Thoracic aorta (tissue), 2 donors: ENCODE results near the gene SLC7A7. TPM values are rescaled to one million over a fixed set of nuclear protein-coding genes. Genes with fewer than 3 reads are reported as not detected.
"Not testable (repeated sequence)": the region's sequence is repeated elsewhere in the genome, so short reads cannot be mapped to it uniquely, and the experiment has no call there.

Source experiments
- ATAC-seq: fragments of 150-250 bp; one replicate; pipeline ENCODE4 v1.8.0; 2017; ENCODE audit warnings: low read depth; ENCODE audit not compliant: insufficient number of reproducible peaks, low FRiP score
- DNase-seq: peaks from one replicate; pipeline ENCODE4 v3.0.0-alpha.2; 2020; ENCODE audit warnings: low spot score
- H3K27ac ChIP-seq, 2 donors: fragments of 200-600 bp; sonication (generic); 1 replicate in 1 of 2; 2 replicates in 1 of 2; pipeline ENCODE4 v1.5.1; 2016; ENCODE audit warnings: mild to moderate bottlenecking in 2 of 2, moderate library complexity in 2 of 2
- H3K27me3 ChIP-seq: fragments of 200-600 bp; sonication (generic); replicated peaks from 2 replicates; pipeline ENCODE4 v1.6.0; 2016; ENCODE audit warnings: mild to moderate bottlenecking; ENCODE audit not compliant: insufficient read depth
- H3K36me3 ChIP-seq: fragments of 200-600 bp; sonication (generic); one replicate; pipeline ENCODE4 v1.5.1; 2016
- H3K4me1 ChIP-seq, 2 donors: fragments of 200-600 bp; sonication (generic); 1 replicate in 1 of 2; 2 replicates in 1 of 2; pipeline versions ENCODE4 v1.5.1 to v1.6.0; 2016; ENCODE audit warnings: low read depth in 2 of 2, mild to moderate bottlenecking in 1 of 2; ENCODE audit not compliant: control insufficient read depth in 1 of 2
- H3K4me3 ChIP-seq: fragments of 200-600 bp; sonication (generic); 2 replicates; pipeline ENCODE4 v1.5.1; 2016; ENCODE audit warnings: mild to moderate bottlenecking
- H3K9me3 ChIP-seq: fragments of 200-600 bp; sonication (generic); 2 replicates; pipeline ENCODE4 v1.5.1; 2016
- total RNA-seq, 2 donors: library from RNA; depleted of rRNA; stranded (reverse); fragments of >200 nt; gene quantifications; one replicate each; pipeline versions ENCODE4 v1.1.0 to v1.2.3, GENCODE V29; 2016
- TF ChIP-seq, protein P1 (sequence below): fragments of 200-600 bp; sonication (generic); IDR thresholded peaks from one replicate; pipeline ENCODE4 v1.5.1; 2019; ENCODE audit warnings: antibody characterized with exemption

SLC7A7 gene
- total RNA-seq, 2 donors from 2014 or later = 34.4 to 38.5 TPM

DNA sequence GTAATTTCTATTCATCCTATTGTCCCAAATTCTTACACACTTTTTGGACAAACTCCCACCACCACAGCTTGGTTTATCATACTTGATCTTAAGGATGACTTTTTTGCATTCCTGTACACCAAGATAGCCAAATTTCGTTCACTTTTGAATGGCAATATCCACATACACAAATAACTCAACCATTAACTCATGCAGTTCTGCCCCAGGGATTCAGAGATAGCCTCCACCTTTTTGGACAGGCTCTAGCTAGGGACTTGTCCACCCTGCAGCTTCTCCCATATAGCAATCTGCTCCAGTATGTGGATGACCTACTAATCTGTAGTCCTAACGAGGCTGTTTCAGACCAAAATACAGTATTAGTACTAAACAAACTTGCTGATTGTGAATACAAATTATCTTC is 81.4 kb downstream of the SLC7A7 start:
- no peak for ATAC-seq
- no peaks in the 10 kb centered on the region for H3K36me3 ChIP-seq
- no peak overlapping the region for H3K4me3 ChIP-seq
- H3K27ac ChIP-seq = no peak overlapping the region
- H3K4me1 ChIP-seq = no peaks in the 10 kb centered on the region
- no peaks in the 10 kb centered on the region for H3K27me3 ChIP-seq
- no peak for DNase-seq
- TF ChIP-seq, protein P1, sequence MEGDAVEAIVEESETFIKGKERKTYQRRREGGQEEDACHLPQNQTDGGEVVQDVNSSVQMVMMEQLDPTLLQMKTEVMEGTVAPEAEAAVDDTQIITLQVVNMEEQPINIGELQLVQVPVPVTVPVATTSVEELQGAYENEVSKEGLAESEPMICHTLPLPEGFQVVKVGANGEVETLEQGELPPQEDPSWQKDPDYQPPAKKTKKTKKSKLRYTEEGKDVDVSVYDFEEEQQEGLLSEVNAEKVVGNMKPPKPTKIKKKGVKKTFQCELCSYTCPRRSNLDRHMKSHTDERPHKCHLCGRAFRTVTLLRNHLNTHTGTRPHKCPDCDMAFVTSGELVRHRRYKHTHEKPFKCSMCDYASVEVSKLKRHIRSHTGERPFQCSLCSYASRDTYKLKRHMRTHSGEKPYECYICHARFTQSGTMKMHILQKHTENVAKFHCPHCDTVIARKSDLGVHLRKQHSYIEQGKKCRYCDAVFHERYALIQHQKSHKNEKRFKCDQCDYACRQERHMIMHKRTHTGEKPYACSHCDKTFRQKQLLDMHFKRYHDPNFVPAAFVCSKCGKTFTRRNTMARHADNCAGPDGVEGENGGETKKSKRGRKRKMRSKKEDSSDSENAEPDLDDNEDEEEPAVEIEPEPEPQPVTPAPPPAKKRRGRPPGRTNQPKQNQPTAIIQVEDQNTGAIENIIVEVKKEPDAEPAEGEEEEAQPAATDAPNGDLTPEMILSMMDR = no peak
- H3K9me3 ChIP-seq = no peaks in the 10 kb centered on the region

DNA sequence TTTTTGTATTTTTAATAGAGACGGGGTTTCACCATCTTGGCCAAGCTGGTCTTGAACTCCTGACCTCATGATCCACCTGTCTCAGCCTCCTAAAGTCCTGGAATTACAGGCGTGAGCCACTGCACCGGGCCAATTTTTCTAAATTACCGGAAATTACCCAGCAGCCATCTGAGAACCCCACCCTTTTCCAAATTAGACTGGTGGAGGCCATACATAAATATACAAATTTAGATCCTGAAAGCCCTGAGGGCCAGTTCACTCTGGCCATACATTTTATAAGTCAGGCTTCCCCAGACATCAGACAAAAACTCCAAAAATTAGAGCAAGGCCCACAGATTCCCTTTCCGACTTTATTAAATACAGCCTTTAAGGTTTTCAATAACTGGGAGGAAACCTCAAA is 83.2 kb downstream of the SLC7A7 start:
- not testable (repeated sequence) for ATAC-seq, H3K4me3 ChIP-seq, H3K4me1 ChIP-seq, H3K36me3 ChIP-seq, H3K9me3 ChIP-seq, DNase-seq, H3K27ac ChIP-seq, H3K27me3 ChIP-seq

DNA sequence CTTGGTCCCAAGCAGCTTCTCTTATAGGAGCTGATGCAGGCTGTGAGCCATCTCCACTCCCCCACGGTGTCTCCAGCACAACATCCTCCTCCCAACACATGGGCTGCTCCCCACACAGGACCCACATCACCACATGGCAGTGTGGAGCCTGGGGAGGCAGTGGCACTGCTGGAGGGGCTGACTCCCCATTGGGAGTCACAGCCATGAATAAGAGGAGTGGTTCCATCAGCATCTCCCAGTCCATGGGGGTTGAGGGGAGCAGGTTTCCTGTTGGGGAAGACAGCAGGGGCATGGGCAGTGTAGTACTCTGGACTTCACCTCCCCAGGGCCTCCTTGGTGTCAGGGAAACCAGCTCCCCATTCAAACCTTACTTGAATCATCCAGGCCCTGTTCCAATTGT is 89.2 kb downstream of the SLC7A7 start:
- no peaks in the 10 kb centered on the region for H3K4me1 ChIP-seq
- H3K27ac ChIP-seq = no peak overlapping the region
- no peaks in the 10 kb centered on the region for H3K27me3 ChIP-seq
- H3K4me3 ChIP-seq = no peak overlapping the region
- DNase-seq = no peak
- no peaks in the 10 kb centered on the region for H3K36me3 ChIP-seq
- TF ChIP-seq, protein P1 = no peak
- no peaks in the 10 kb centered on the region for H3K9me3 ChIP-seq
- no peak for ATAC-seq

DNA sequence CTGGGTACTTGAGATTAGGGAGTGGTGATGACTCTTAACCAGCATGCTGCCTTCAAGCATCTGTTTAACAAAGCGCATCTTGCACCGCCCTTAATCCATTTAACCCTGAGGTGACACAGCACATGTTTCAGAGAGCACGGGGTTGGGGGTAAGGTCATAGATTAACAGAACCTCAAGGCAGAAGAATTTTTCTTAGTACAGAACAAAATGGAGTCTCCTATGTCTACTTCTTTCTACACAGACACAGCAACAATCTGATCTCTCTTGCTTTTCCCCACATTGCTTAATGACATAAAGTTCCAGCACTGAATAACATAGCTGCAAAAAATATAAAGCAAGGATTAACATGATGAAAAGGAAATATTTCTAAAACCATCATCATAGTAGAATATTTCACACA is 89.9 kb downstream of the SLC7A7 start:
- H3K4me3 ChIP-seq, H3K27ac ChIP-seq, H3K9me3 ChIP-seq, H3K27me3 ChIP-seq, H3K4me1 ChIP-seq, DNase-seq, ATAC-seq, H3K36me3 ChIP-seq: not testable (repeated sequence)

DNA sequence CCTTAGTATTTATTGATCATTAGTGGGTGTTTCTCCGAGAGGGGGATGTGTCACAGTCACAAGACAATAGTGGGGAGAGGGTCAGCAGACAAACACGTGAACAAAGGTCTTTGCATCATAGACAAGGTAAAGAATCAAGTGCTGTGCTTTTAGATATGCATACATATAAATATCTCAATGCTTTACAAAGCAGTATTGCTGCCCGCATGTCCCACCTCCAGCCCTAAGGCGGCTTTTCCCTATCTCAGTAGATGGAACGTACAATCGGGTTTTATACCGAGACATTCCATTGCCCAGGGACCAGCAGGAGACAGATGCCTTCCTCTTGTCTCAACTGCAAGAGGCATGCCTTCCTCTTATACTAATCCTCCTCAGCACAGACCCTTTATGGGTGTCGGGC is 90.4 kb downstream of the SLC7A7 start:
- H3K4me1 ChIP-seq, H3K27ac ChIP-seq, DNase-seq, H3K4me3 ChIP-seq, H3K27me3 ChIP-seq, H3K36me3 ChIP-seq, H3K9me3 ChIP-seq, ATAC-seq: not testable (repeated sequence)

DNA sequence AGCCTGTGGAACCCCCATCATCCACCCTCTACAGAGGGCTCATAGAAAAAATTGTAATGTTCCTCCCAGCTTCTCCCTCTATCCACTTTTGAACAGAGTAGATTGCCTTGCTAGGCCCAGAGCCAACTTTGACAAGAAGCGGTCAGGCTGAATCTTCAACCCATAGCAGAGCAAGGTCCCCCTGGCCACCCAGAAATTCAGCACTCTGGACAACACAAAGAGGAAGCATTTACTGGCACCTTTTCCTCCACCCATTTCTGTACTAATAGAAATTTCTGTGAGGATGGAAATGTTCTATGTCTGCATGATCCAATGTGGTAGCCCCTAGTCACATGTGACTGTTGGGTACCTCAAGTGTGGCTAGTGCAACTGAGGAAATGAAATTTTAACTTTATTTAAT is 91.4 kb downstream of the SLC7A7 start:
- H3K27ac ChIP-seq = no peak overlapping the region

More for the DNA sequence above, 91.4 kb downstream of the SLC7A7 start:
- no peak overlapping the region for H3K4me3 ChIP-seq
- H3K36me3 ChIP-seq = no peaks in the 10 kb centered on the region
- TF ChIP-seq, protein P1 = no peak
- H3K9me3 ChIP-seq = no peaks in the 10 kb centered on the region
- DNase-seq = no peak
- no peaks in the 10 kb centered on the region for H3K27me3 ChIP-seq
- H3K4me1 ChIP-seq = no peaks in the 10 kb centered on the region
- no peak for ATAC-seq

Other genes with a start within 250 kb of the SLC7A7 start
- 100 to 1,000 TPM; 109 to 236 TPM for gene DAD1, start 226.2 kb downstream of the SLC7A7 start, total RNA-seq
- 10 to 100 TPM; 25.3 to 40.1 TPM for gene ABHD4, start 217.1 kb downstream of the SLC7A7 start, total RNA-seq
- gene OR6J1, start 171.1 kb downstream of the SLC7A7 start, total RNA-seq = not detected
- gene OXA1L, start 48.7 kb downstream of the SLC7A7 start, total RNA-seq = 10 to 100 TPM; 72.2 to 72.6 TPM
- 10 to 100 TPM; 17.3 to 65.0 TPM for gene MRPL52, start 14.5 kb upstream of the SLC7A7 start, total RNA-seq
- gene MMP14, start 21.1 kb upstream of the SLC7A7 start, total RNA-seq = 100 to 1,000 TPM; 160 to 182 TPM
- 100 to 1,000 TPM; 158 to 209 TPM for gene LRP10, start 56.3 kb upstream of the SLC7A7 start, total RNA-seq
- gene REM2, start 67.8 kb upstream of the SLC7A7 start, total RNA-seq = under 1 TPM in 1 of 2 donors, not detected in 1; 0.28 TPM
- 100 to 1,000 TPM in 1 of 2 donors, 10 to 100 TPM in 1; 75.9 to 731 TPM for gene RBM23, start 103.7 kb upstream of the SLC7A7 start, total RNA-seq
- 10 to 100 TPM; 27.8 to 30.5 TPM for gene PRMT5, start 113.9 kb upstream of the SLC7A7 start, total RNA-seq
- gene HAUS4, start 141.7 kb upstream of the SLC7A7 start, total RNA-seq = 10 to 100 TPM; 31.4 to 47.7 TPM
- 10 to 100 TPM in 1 of 2 donors, 1 to 10 TPM in 1; 9.7 to 35.3 TPM for gene AJUBA, start 167.1 kb upstream of the SLC7A7 start, total RNA-seq
- 10 to 100 TPM in 1 of 2 donors, 1 to 10 TPM in 1; 9.3 to 19.7 TPM for gene C14orf93, start 194.7 kb upstream of the SLC7A7 start, total RNA-seq
- gene PSMB5, start 219.5 kb upstream of the SLC7A7 start, total RNA-seq = 10 to 100 TPM; 47.4 to 79.7 TPM
- gene PSMB11, start 226.8 kb upstream of the SLC7A7 start, total RNA-seq = not detected
- gene CDH24, start 242.1 kb upstream of the SLC7A7 start, total RNA-seq = 1 to 10 TPM; 1.1 to 6.2 TPM